GM23338 (cell line): ENCODE data around the gene PIK3R4. TPM values are rescaled to one million over a fixed set of nuclear protein-coding genes. Genes with fewer than 3 reads are reported as not detected.

ENCODE experiments used
- ATAC-seq: fragments of 200-7000 bp; cut with Tn5 transposase; 3 replicates; pipeline ENCODE4 v1.9.1; 2020
- DNase-seq: peaks from one replicate; pipeline ENCODE4 v3.0.0-alpha.2; 2015; ENCODE audit warnings: low spot score
- H2AFZ ChIP-seq: fragments of 200-600 bp; sonication (generic); 2 replicates; pipeline ENCODE4 v1.8.0; 2016; ENCODE audit warnings: antibody characterized with exemption, mild to moderate bottlenecking, moderate library complexity
- H3F3A ChIP-seq: fragments of 200-600 bp; sonication (generic); replicated peaks from 2 replicates; pipeline ENCODE4 v1.8.0; 2017; ENCODE audit warnings: antibody characterized with exemption, mixed run types, low read depth
- H3K27ac ChIP-seq: fragments of 200-600 bp; sonication (generic); 2 replicates; pipeline ENCODE4 v1.6.1; 2016; ENCODE audit warnings: low read depth
- H3K27me3 ChIP-seq: fragments of 200-600 bp; sonication (generic); 2 replicates; pipeline ENCODE4 v1.8.0; 2016; ENCODE audit warnings: mild to moderate bottlenecking, mixed run types, moderate library complexity; ENCODE audit not compliant: insufficient read depth
- H3K36me3 ChIP-seq: fragments of 200-600 bp; sonication (generic); 2 replicates; pipeline ENCODE4 v1.8.0; 2016; ENCODE audit warnings: mild to moderate bottlenecking; ENCODE audit not compliant: insufficient read depth
- H3K4me1 ChIP-seq: fragments of 200-600 bp; sonication (generic); 2 replicates; pipeline ENCODE4 v1.8.0; 2016; ENCODE audit warnings: mild to moderate bottlenecking, moderate library complexity; ENCODE audit not compliant: insufficient read depth
- H3K4me2 ChIP-seq: fragments of 200-600 bp; sonication (generic); 2 replicates; pipeline ENCODE4 v1.7.1; 2017; ENCODE audit warnings: mixed run types
- H3K4me3 ChIP-seq: fragments of 200-600 bp; sonication (generic); 2 replicates; pipeline ENCODE4 v1.6.1; 2016; ENCODE audit warnings: mixed run types
- H3K79me2 ChIP-seq: fragments of 200-600 bp; sonication (generic); replicated peaks from 2 replicates; pipeline ENCODE4 v1.8.0; 2017; ENCODE audit warnings: mild to moderate bottlenecking; ENCODE audit not compliant: insufficient read depth
- H3K9me2 ChIP-seq: fragments of 200-600 bp; sonication (generic); 2 replicates; pipeline ENCODE4 v1.8.0; 2017; ENCODE audit not compliant: insufficient read depth
- H4K20me1 ChIP-seq: fragments of 200-600 bp; sonication (generic); replicated peaks from 2 replicates; pipeline ENCODE4 v1.8.0; 2017; ENCODE audit warnings: mild to moderate bottlenecking; ENCODE audit not compliant: insufficient read depth
- H3K27ac Mint-ChIP-seq: 2 replicates; pipeline ENCODE4 v1.8.0; 2020; ENCODE audit warnings: inconsistent platforms, mild to moderate bottlenecking, moderate library complexity, mixed read lengths
- H3K27me3 Mint-ChIP-seq: 3 replicates; pipeline ENCODE4 v1.8.0; 2022; ENCODE audit warnings: low read depth, mild to moderate bottlenecking, moderate library complexity, mixed read lengths, inconsistent platforms; ENCODE audit not compliant: insufficient read depth, poor library complexity
- H3K36me3 Mint-ChIP-seq: 3 replicates; pipeline ENCODE4 v1.8.0; 2021; ENCODE audit warnings: low read depth, mild to moderate bottlenecking, inconsistent platforms, moderate library complexity, mixed read lengths
- H3K4me1 Mint-ChIP-seq: 3 replicates; pipeline ENCODE4 v1.8.0; 2020; ENCODE audit warnings: mild to moderate bottlenecking, inconsistent platforms, mixed read lengths
- H3K4me3 Mint-ChIP-seq: 3 replicates; pipeline ENCODE4 v1.8.0; 2021; ENCODE audit warnings: moderate library complexity, mild to moderate bottlenecking, inconsistent platforms, mixed read lengths
- H3K9me3 Mint-ChIP-seq: 3 replicates; pipeline ENCODE4 v1.8.0; 2020; ENCODE audit warnings: moderate library complexity, mild to moderate bottlenecking, inconsistent platforms, mixed read lengths
- EZH2phosphoT487 ChIP-seq: fragments of 200-600 bp; sonication (generic); IDR thresholded peaks from one replicate; pipeline ENCODE4 v1.8.1; 2018; ENCODE audit warnings: antibody characterized with exemption; ENCODE audit not compliant: unreplicated experiment
- NANOG ChIP-seq: IDR thresholded peaks from 2 replicates; pipeline ENCODE4 v1.6.1; 2016; ENCODE audit warnings: antibody characterized with exemption, borderline replicate concordance
- REST ChIP-seq: IDR thresholded peaks from one replicate; pipeline ENCODE4 v1.6.1; 2018; ENCODE audit warnings: antibody characterized with exemption; ENCODE audit not compliant: unreplicated experiment
- STAT1 ChIP-seq: IDR thresholded peaks from one replicate; pipeline ENCODE4 v1.6.1; 2016; ENCODE audit warnings: antibody characterized with exemption; ENCODE audit not compliant: unreplicated experiment
- ZNF462 ChIP-seq: fragments of 250-450 bp; sonication (Bioruptor Pico); IDR thresholded peaks from 2 replicates; pipeline ENCODE4 v1.5.0; 2020; ENCODE audit warnings: mild to moderate bottlenecking, moderate library complexity
- polyA plus RNA-seq: library from polyadenylated mRNA; unstranded; fragments of >200 nt; fragmentation: Nextera tagmentation; extraction: Ambion mirVana; gene quantifications from 2 replicates; pipeline ENCODE4 v1.2.1, GENCODE V29; 2016
- total RNA-seq: library from RNA; depleted of rRNA; stranded (reverse); fragments of >200 nt; shearing (Covaris generic); gene quantifications from 2 replicates; pipeline ENCODE4 v1.2.3, GENCODE V29; 2014

The PIK3R4 gene
- total and polyA plus RNA-seq, 2 experiments from 2014 or later = 48.8 to 65.1 TPM

GRCh38 chr3:130659911-130660310, 86.7 kb downstream of the PIK3R4 start (continued):
- TF ChIP-seq ZNF462 (CRISPR knock-in tag) = no peak

- no peak overlapping the region for H3K27ac Mint-ChIP-seq
- Histone ChIP-seq H3K4me2 (no peak overlapping the region), H3K79me2 (no peaks in the 10 kb centered on the region), H3K36me3 (no peaks in the 10 kb centered on the region), H4K20me1 (no peaks in the 10 kb centered on the region; the same call in 1 of the 2 replicates), H3K4me3 (no peak overlapping the region), H3K9me2 (no peaks in the 10 kb centered on the region), H3K27ac (no peak overlapping the region), H3F3A (no peaks in the 10 kb centered on the region), H3K27me3 (no peaks in the 10 kb centered on the region), H2AFZ (no peak overlapping the region), H3K4me1 (no peaks in the 10 kb centered on the region)
- peaks cover 4% of the 10 kb centered on the region; the same call in 2 of the 3 replicates for H3K4me1 Mint-ChIP-seq
- ATAC-seq (no peak), DNase-seq (no peak)
- H3K4me3 Mint-ChIP-seq = no peak overlapping the region
- H3K36me3 Mint-ChIP-seq = peaks cover 14% of the 10 kb centered on the region
- H3K9me3 Mint-ChIP-seq = 0 out of 3 replicates have a peak, but pooled peaks cover 4% of the 10 kb centered on the region
- H3K27me3 Mint-ChIP-seq = no peaks in the 10 kb centered on the region
- no peak for TF ChIP-seq EZH2phosphoT487
- no peak for TF ChIP-seq STAT1
- TF ChIP-seq REST = no peak
- no peak for TF ChIP-seq ZNF462 (CRISPR knock-in tag)
- TF ChIP-seq NANOG = no peak
These were observed 88.0 kb downstream of the PIK3R4 start for GRCh38 chr3:130658678-130659077.
